Adrenal gland (tissue), 5 donors: ENCODE data around the gene FBLN1.

Experiments used
- CTCF ChIP-seq, 6 experiments: fragments of 450-650 bp in 4 of 6; fragments of 200-600 bp in 2 of 6; sonication (generic) in 1 of 6; IDR thresholded peaks; 1 replicate in 5 of 6; 2 replicates in 1 of 6; pipeline versions ENCODE4 v1.5.1 to v1.8.0; 2016 to 2021; ENCODE audit warnings: antibody characterized with exemption in 6 of 6, mild to moderate bottlenecking in 2 of 6, moderate library complexity in 1 of 6
- POLR2A ChIP-seq, 2 donors: fragments of 450-650 bp; IDR thresholded peaks; one replicate each; pipeline ENCODE4 v1.6.1; 2017; ENCODE audit warnings: antibody characterized with exemption in 2 of 2, mild to moderate bottlenecking in 2 of 2, moderate library complexity in 1 of 2
- donor health status: DM: no; HTN: no; CAD: no.

GRCh38 chr22:45581549-45582080 is 78.9 kb downstream of the FBLN1 start:
- no peak for TF ChIP-seq CTCF (IDR thresholded peaks at IDR 0.05)
- TF ChIP-seq POLR2A (IDR thresholded peaks at IDR 0.05) = no peak
